Activated B cell treated with CpG ODN at 0.5 μM for 24 hours (primary cell): ENCODE data around the gene LCNL1. TPM values are rescaled to one million over a fixed set of nuclear protein-coding genes. Genes with fewer than 3 reads are reported as not detected.

Source experiments
- ATAC-seq: fragments of 200-7000 bp; cut with Tn5 transposase; one replicate; pipeline ENCODE4 v1.10.0; 2021; ENCODE audit warnings: low read depth, mild to moderate bottlenecking, moderate library complexity
- CTCF ChIA-PET: fragments of 350-600 bp; sonication (Branson Sonifier 250); formaldehyde crosslinking; loops from one replicate; lab custom pipeline; 2021; ENCODE audit warnings: antibody characterized with exemption; lab: Charles Lee
- POLR2A ChIA-PET: fragments of 350-600 bp; sonication (Branson Sonifier 250); formaldehyde crosslinking; loops from one replicate; lab custom pipeline; 2021; ENCODE audit warnings: antibody characterized with exemption; lab: Charles Lee
- DNase-seq: peaks from one replicate; pipeline ENCODE4 v3.0.0; 2022
- H3K27ac Mint-ChIP-seq: one replicate; pipeline ENCODE4 v1.8.0; 2020; ENCODE audit warnings: mixed read lengths
- H3K27me3 Mint-ChIP-seq: one replicate; pipeline ENCODE4 v1.8.0; 2021; ENCODE audit warnings: mixed read lengths
- H3K36me3 Mint-ChIP-seq: one replicate; pipeline ENCODE4 v1.8.0; 2021; ENCODE audit warnings: low read depth, mixed read lengths
- H3K4me1 Mint-ChIP-seq: one replicate; pipeline ENCODE4 v1.8.0; 2021; ENCODE audit warnings: mixed read lengths
- H3K4me3 Mint-ChIP-seq: one replicate; pipeline ENCODE4 v1.8.0; 2020; ENCODE audit warnings: mild to moderate bottlenecking, mixed read lengths
- H3K9me3 Mint-ChIP-seq: one replicate; pipeline ENCODE4 v1.8.0; 2020; ENCODE audit warnings: mixed read lengths
- intact Hi-C: fragments of 100-400 bp; cut with micrococcal nuclease; formaldehyde crosslinking; loops from one replicate; pipeline ENCODE4 v1.15.1; 2024
- total RNA-seq: library from RNA; stranded (reverse); gene quantifications from 2 replicates; pipeline ENCODE4 v1.2.3, GENCODE V29; 2022
- TF ChIP-seq, protein P1 (sequence below): fragments of 200-600 bp; IDR thresholded peaks from one replicate; pipeline ENCODE4 v1.8.0; 2022; ENCODE audit warnings: antibody characterized with exemption, mild to moderate bottlenecking

LCNL1 gene
- total RNA-seq, 1 donor from 2014 or later: not detected

DNA sequence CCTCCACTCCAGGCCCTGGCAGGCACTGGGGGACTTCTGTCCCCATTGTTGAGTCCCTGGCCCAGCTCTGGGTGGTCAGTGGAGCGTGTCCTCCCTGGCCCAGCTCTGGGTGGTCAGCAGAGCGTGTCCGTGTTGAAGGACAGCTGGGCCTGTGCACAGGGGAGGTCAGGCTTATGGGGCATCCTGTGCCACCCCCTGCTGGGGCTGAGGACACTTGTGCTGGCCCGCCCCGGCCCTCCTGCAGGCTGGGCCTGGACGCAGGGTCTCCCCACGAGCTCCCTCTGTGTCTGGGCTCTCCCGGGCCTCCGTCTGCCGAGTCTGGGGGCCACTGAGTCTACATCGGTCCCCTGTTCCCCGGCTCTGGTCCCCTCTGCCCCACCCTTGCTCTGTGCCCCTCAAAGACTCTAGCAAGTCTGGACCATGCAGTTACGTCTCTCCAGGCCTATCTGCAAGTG is 25.1 kb downstream of the LCNL1 start:
- CTCF ChIA-PET: no interaction called here

GRCh38 chr9:137008312-137008711 is 25.5 kb downstream of the LCNL1 start:
- no peaks in the 10 kb centered on the region for H3K9me3 Mint-ChIP-seq
- no peaks in the 10 kb centered on the region for H3K27me3 Mint-ChIP-seq
- TF ChIP-seq, protein P1, sequence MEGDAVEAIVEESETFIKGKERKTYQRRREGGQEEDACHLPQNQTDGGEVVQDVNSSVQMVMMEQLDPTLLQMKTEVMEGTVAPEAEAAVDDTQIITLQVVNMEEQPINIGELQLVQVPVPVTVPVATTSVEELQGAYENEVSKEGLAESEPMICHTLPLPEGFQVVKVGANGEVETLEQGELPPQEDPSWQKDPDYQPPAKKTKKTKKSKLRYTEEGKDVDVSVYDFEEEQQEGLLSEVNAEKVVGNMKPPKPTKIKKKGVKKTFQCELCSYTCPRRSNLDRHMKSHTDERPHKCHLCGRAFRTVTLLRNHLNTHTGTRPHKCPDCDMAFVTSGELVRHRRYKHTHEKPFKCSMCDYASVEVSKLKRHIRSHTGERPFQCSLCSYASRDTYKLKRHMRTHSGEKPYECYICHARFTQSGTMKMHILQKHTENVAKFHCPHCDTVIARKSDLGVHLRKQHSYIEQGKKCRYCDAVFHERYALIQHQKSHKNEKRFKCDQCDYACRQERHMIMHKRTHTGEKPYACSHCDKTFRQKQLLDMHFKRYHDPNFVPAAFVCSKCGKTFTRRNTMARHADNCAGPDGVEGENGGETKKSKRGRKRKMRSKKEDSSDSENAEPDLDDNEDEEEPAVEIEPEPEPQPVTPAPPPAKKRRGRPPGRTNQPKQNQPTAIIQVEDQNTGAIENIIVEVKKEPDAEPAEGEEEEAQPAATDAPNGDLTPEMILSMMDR: no peak
- intact Hi-C loops: no loop called here
- no peak overlapping the region for H3K4me3 Mint-ChIP-seq
- ATAC-seq (no peak), DNase-seq (no peak)
- H3K4me1 Mint-ChIP-seq: no peaks in the 10 kb centered on the region
- ChIA-PET CTCF (no interaction called here), POLR2A (no interaction called here)
- peaks cover 4% of the 10 kb centered on the region for H3K36me3 Mint-ChIP-seq
- no peak overlapping the region for H3K27ac Mint-ChIP-seq

More for the DNA sequence above, 25.1 kb downstream of the LCNL1 start:
- no peak for DNase-seq
- POLR2A ChIA-PET: no interaction called here
- Mint-ChIP-seq H3K9me3 (no peaks in the 10 kb centered on the region), H3K36me3 (peaks cover 4% of the 10 kb centered on the region), H3K4me3 (no peak overlapping the region), H3K4me1 (no peaks in the 10 kb centered on the region), H3K27me3 (no peaks in the 10 kb centered on the region), H3K27ac (no peak overlapping the region)
- TF ChIP-seq, protein P1: no peak
- intact Hi-C loops: no loop called here
- ATAC-seq: no peak

GRCh38 chr9:137009217-137009616 is 26.4 kb downstream of the LCNL1 start:
- no peaks in the 10 kb centered on the region for H3K27me3 Mint-ChIP-seq

DNA sequence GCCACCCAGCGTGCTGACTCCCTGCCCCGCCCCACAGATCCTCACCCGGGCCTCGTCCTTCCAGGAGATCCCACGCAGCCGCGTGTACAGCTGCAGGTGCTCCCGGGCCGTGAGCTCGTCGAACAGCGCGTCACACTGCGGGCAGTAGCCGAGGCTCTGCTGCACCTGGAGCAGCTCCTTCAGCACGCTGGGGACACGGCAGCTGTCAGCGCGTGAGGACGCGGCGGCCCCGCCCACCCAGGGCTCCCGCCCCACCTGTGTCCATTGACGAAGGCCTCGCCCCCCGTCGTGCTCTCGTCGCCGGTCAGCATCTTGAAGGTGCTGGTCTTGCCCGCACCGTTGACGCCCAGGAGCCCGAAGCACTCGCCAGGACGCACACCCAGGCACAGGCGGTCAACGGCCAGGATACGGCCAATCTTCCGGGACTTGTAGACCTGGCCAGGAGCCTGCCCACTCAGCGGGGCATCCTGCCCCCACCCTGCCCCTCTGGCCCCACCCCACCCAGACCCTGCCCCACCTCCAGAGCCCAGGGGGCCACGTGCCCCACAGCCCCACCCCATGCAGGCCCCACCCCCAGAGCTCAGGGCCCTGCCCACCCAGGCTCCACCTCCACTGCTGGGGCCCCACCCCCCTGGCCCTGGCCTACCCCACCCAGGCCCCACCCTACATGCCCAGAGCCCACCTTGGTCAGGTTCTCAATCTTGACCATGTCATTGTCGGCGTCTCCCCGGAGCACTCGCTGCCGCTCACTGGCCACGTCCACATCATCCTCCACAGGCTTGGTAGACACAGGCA is 27.3 kb downstream of the LCNL1 start:
- no peak overlapping the region for H3K4me3 Mint-ChIP-seq
- no peaks in the 10 kb centered on the region for H3K4me1 Mint-ChIP-seq
- ChIA-PET CTCF (interaction anchor here (0.5 to 0.6 kb wide), 2 partner anchors 9 to 231 kb away, joined by 3 to 5 read pairs; no protein-coding TSS in a partner anchor), POLR2A (no interaction called here)
- TF ChIP-seq, protein P1: no peak
- no peaks in the 10 kb centered on the region for H3K9me3 Mint-ChIP-seq
- H3K27ac Mint-ChIP-seq: no peak overlapping the region
- H3K27me3 Mint-ChIP-seq: no peaks in the 10 kb centered on the region
- peaks cover 5% of the 10 kb centered on the region for H3K36me3 Mint-ChIP-seq
- ATAC-seq: no peak
- DNase-seq: no peak
- intact Hi-C loops: no loop called here

More at GRCh38 chr9:137009217-137009616, 26.4 kb downstream of the LCNL1 start:
- no peak overlapping the region for H3K27ac Mint-ChIP-seq
- H3K36me3 Mint-ChIP-seq: peaks cover 5% of the 10 kb centered on the region
- H3K4me1 Mint-ChIP-seq: no peaks in the 10 kb centered on the region
- TF ChIP-seq, protein P1: no peak
- intact Hi-C loops: no loop called here
- ATAC-seq (no peak), DNase-seq (no peak)
- ChIA-PET POLR2A (interaction anchor here (0.5 kb wide), 1 partner anchor 10 kb away, joined by 4 read pairs; no protein-coding TSS in a partner anchor), CTCF (interaction anchor here (0.5 to 0.6 kb wide), 2 partner anchors 8 to 230 kb away, joined by 3 to 5 read pairs; no protein-coding TSS in a partner anchor)
- H3K4me3 Mint-ChIP-seq: no peak overlapping the region
- no peaks in the 10 kb centered on the region for H3K9me3 Mint-ChIP-seq

DNA sequence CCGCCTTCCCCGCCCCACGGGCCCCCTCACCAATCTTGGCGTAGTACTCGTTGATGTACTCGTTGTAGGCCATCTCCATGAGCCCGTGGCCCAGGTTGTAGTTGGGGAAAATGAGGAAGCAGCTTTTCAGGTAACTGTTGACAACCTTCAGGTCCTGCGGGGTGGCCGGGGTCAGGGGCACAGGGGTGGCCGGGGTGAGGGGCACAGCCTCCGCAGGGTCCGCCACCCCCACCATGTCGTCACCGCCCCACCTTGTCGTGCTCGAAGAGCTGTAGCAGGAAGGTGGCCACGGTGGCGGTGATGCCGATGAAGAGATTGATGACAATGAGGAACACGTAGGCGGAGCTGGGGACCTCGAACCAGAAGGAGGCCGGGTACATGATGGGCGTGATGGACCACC is 28.4 kb downstream of the LCNL1 start:
- ATAC-seq (no peak), DNase-seq (no peak)
- no peaks in the 10 kb centered on the region for H3K9me3 Mint-ChIP-seq
- no peaks in the 10 kb centered on the region for H3K4me1 Mint-ChIP-seq
- no peak overlapping the region for H3K4me3 Mint-ChIP-seq
- TF ChIP-seq, protein P1: no peak
- intact Hi-C loops: no loop called here
- no peak overlapping the region for H3K27ac Mint-ChIP-seq
- ChIA-PET CTCF (no interaction called here), POLR2A (no interaction called here)
- peaks cover 5% of the 10 kb centered on the region for H3K36me3 Mint-ChIP-seq
- H3K27me3 Mint-ChIP-seq: no peaks in the 10 kb centered on the region
